GM15510 (cell line): ENCODE results near the gene PTGER3.

Experiments
- POLR2A ChIP-seq: IDR thresholded peaks from 3 replicates; pipeline ENCODE4 v1.6.1; 2011; ENCODE audit warnings: borderline replicate concordance; ENCODE audit not compliant: insufficient read length; ENCODE audit errors: extremely low read depth

PTGER3 gene

GRCh38 chr1:71068325-71069240 lies 21.0 kb upstream of the PTGER3 start:
- TF ChIP-seq POLR2A = no peak

- TF ChIP-seq POLR2A = no peak
Observed at GRCh38 chr1:71054791-71055190, 7.2 kb upstream of the PTGER3 start.

- TF ChIP-seq POLR2A = no peak
Observed at GRCh38 chr1:71054281-71054731, 6.7 kb upstream of the PTGER3 start.

GRCh38 chr1:71053758-71054157 lies 6.1 kb upstream of the PTGER3 start:
- TF ChIP-seq POLR2A = no peak

GRCh38 chr1:71053146-71053545 lies 5.5 kb upstream of the PTGER3 start:
- no peak for TF ChIP-seq POLR2A

GRCh38 chr1:71049951-71050598 lies 2.5 kb upstream of the PTGER3 start:
- TF ChIP-seq POLR2A = no peak

GRCh38 chr1:71046891-71047634 lies 553 bp downstream of the PTGER3 start:
- TF ChIP-seq POLR2A = no peak

GRCh38 chr1:71045463-71046028 lies 2.1 kb downstream of the PTGER3 start:
- TF ChIP-seq POLR2A = no peak

- no peak for TF ChIP-seq POLR2A
Observed at GRCh38 chr1:71044833-71045232, 2.8 kb downstream of the PTGER3 start.

GRCh38 chr1:71043065-71043464 lies 4.6 kb downstream of the PTGER3 start:
- no peak for TF ChIP-seq POLR2A

- no peak for TF ChIP-seq POLR2A
Observed at GRCh38 chr1:71041806-71042205, 5.8 kb downstream of the PTGER3 start.

GRCh38 chr1:71039661-71040262 lies 7.9 kb downstream of the PTGER3 start:
- no peak for TF ChIP-seq POLR2A

- no peak for TF ChIP-seq POLR2A
Observed at GRCh38 chr1:71038942-71039341, 8.7 kb downstream of the PTGER3 start.
